ENCODE measurements around the gene NRAP. TPM values are rescaled to one million over a fixed set of nuclear protein-coding genes. Genes with fewer than 3 reads are reported as not detected.

The NRAP gene
- total and polyA plus RNA-seq, 2 donors (not counting 3 experiments of a cell fraction or from before 2014, with no cell fraction given) = not detected

DNA sequence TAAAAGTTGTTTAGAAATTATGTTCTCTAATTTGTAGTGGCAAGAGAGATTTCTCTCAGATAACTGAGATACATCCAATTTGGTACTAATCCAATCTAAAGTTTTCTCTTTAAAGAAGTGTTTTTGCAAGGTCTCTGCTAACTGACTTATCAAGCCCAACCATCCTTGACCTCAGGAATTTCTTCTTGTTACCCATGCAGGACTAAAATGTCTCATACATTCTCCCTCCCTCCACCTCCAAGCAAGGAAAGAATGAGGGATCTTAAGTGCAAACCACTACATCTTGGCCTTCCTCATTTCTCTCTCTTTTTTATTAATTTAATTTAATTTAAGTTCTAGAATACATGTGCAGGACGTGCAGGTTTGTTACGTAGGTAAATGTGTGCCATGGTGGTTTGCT is 12.8 kb downstream of the NRAP start:
- FAIRE-seq = no peak
- H3K4me3 ChIP-seq (replicated peaks in 1 of 3; ENCODE audit: insufficient read depth in 1 of 3, low read depth in 1 of 3, low read length in 3 of 3) = no peak overlapping the region
- no peak overlapping the region for H3K27ac ChIP-seq (ENCODE audit: insufficient read depth, low read depth, low read length)
- no peak overlapping the region for H2AFZ ChIP-seq (ENCODE audit: low read depth, low read length)
- H3K4me1 ChIP-seq (ENCODE audit: control insufficient read depth, extremely low read depth, insufficient read depth, low read length) = no peaks in the 10 kb centered on the region
- H3K4me2 ChIP-seq (ENCODE audit: insufficient read depth, low read length) = no peak overlapping the region
- H3K9me3 ChIP-seq (replicated peaks; ENCODE audit: control insufficient read depth, insufficient read depth, low read length) = no peaks in the 10 kb centered on the region
- H3K9me1 ChIP-seq (replicated peaks; ENCODE audit: control insufficient read depth, extremely low read depth, insufficient read depth, low read length) = no peaks in the 10 kb centered on the region
- TF ChIP-seq MYC (IDR thresholded peaks at IDR 0.05; ENCODE audit: low read depth, low read length) = no peak
- no peak for TF ChIP-seq POLR2AphosphoS5 (IDR thresholded peaks at IDR 0.05; ENCODE audit: insufficient read depth, low read depth, low read length)
- TF ChIP-seq EZH2 (IDR thresholded peaks at IDR 0.05; ENCODE audit: borderline replicate concordance, low read depth, low read length, severe bottlenecking) = no peak
- TF ChIP-seq FOS (IDR thresholded peaks at IDR 0.05; ENCODE audit: borderline replicate concordance, insufficient read depth, low read length) = no peak
- TF ChIP-seq, protein P1, sequence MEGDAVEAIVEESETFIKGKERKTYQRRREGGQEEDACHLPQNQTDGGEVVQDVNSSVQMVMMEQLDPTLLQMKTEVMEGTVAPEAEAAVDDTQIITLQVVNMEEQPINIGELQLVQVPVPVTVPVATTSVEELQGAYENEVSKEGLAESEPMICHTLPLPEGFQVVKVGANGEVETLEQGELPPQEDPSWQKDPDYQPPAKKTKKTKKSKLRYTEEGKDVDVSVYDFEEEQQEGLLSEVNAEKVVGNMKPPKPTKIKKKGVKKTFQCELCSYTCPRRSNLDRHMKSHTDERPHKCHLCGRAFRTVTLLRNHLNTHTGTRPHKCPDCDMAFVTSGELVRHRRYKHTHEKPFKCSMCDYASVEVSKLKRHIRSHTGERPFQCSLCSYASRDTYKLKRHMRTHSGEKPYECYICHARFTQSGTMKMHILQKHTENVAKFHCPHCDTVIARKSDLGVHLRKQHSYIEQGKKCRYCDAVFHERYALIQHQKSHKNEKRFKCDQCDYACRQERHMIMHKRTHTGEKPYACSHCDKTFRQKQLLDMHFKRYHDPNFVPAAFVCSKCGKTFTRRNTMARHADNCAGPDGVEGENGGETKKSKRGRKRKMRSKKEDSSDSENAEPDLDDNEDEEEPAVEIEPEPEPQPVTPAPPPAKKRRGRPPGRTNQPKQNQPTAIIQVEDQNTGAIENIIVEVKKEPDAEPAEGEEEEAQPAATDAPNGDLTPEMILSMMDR (IDR thresholded peaks at IDR 0.05; ENCODE audit: extremely low read depth in 1 of 2, insufficient read depth in 1 of 2, low read depth in 1 of 2, low read length in 2 of 2) = no peak
- no peak for TF ChIP-seq MAX (IDR thresholded peaks at IDR 0.05; ENCODE audit: insufficient read depth, insufficient read length)
- TF ChIP-seq POLR2A (IDR thresholded peaks at IDR 0.05; ENCODE audit: low read depth, low read length) = no peak
- no peak for TF ChIP-seq GATA2 (IDR thresholded peaks at IDR 0.05; ENCODE audit: insufficient read depth, insufficient read length, low read depth, low read length)
- TF ChIP-seq JUN (IDR thresholded peaks at IDR 0.05; ENCODE audit: borderline replicate concordance, insufficient read depth, insufficient read length, low read depth) = no peak
- no peaks in the 10 kb centered on the region for H3K79me2 ChIP-seq (ENCODE audit: control insufficient read depth, insufficient read depth, low read length)
- H3K36me3 ChIP-seq (ENCODE audit: control insufficient read depth in 2 of 2, extremely low read depth in 1 of 2, insufficient read depth in 2 of 2, low read length in 2 of 2) = no peaks in the 10 kb centered on the region
- H3K27me3 ChIP-seq (ENCODE audit: control insufficient read depth in 2 of 2, insufficient read depth in 2 of 2, low read length in 2 of 2) = peaks cover 0 to 4% of the 10 kb centered on the region in 2 experiments
- POLR2A ChIA-PET = no interaction called here
- no peak overlapping the region for H3K9ac ChIP-seq (replicated peaks; ENCODE audit: extremely low read depth, insufficient read depth, low read length)
- CTCF ChIA-PET = no interaction called here
- DNase-seq (ENCODE audit: low read depth, low spot score) = no peak
- dilution Hi-C loops (cut with MboI; ENCODE audit: extremely low pct_ligation_motif_present, low sequenced_read_pairs) (no loop called here), intact Hi-C loops (cut with micrococcal nuclease) (no loop called here)
- no peaks in the 10 kb centered on the region for H4K20me1 ChIP-seq (replicated peaks; ENCODE audit: control insufficient read depth, extremely low read depth, insufficient read depth, low read length)
- BruUV-seq (replicated peaks) = no TSS peak

Measured in endothelial cell of umbilical vein (primary cell).